ENCODE results near the gene SLC25A29. TPM values are rescaled to one million over a fixed set of nuclear protein-coding genes. Genes with fewer than 3 reads are reported as not detected.
A peak's percentile ranks its signal among the peaks of the same experiment; 100 is the strongest.

Gene SLC25A29
- total and polyA plus RNA-seq, 2 donors = 19.4 to 90.3 TPM

GRCh38 chr14:100261621-100262020 lies 44.6 kb downstream of the SLC25A29 start:
- WGBS = 92% methylated on average over 3 of the region's 3 CpGs
- Histone ChIP-seq H3K27ac (ENCODE audit: low read depth in 1 of 2, low read length in 1 of 2) (no peak overlapping the region), H3K36me3 (ENCODE audit: control insufficient read depth in 2 of 2, insufficient read depth in 2 of 2, low read length in 1 of 2) (peaks cover 37 to 50% of the 10 kb centered on the region in 2 donors), H3K4me3 (ENCODE audit: low read length in 2 of 2) (no peak overlapping the region), H3K9me3 (ENCODE audit: control insufficient read depth in 2 of 2, insufficient read depth in 1 of 2, low read length in 1 of 2) (no peaks in the 10 kb centered on the region), H3K27me3 (ENCODE audit: control insufficient read depth in 2 of 2, insufficient read depth in 1 of 2, low read length in 1 of 2) (no peaks in the 10 kb centered on the region), H3K4me1 (ENCODE audit: control insufficient read depth in 2 of 2, insufficient read depth in 2 of 2, low read length in 2 of 2) (no peaks in the 10 kb centered on the region)
- no peak for DNase-seq (ENCODE audit: low read depth in 6 of 9, low spot score in 9 of 9)

GRCh38 chr14:100256339-100256895 lies 49.8 kb downstream of the SLC25A29 start:
- Histone ChIP-seq H3K9me3 (ENCODE audit: control insufficient read depth in 2 of 2, insufficient read depth in 1 of 2, low read length in 1 of 2) (no peaks in the 10 kb centered on the region), H3K27ac (ENCODE audit: low read depth in 1 of 2, low read length in 1 of 2) (no peak overlapping the region), H3K36me3 (ENCODE audit: control insufficient read depth in 2 of 2, insufficient read depth in 2 of 2, low read length in 1 of 2) (peaks cover 5 to 15% of the 10 kb centered on the region in 2 donors), H3K4me1 (ENCODE audit: control insufficient read depth in 2 of 2, insufficient read depth in 2 of 2, low read length in 2 of 2) (no peaks in the 10 kb centered on the region), H3K4me3 (ENCODE audit: low read length in 2 of 2) (no peak overlapping the region), H3K27me3 (ENCODE audit: control insufficient read depth in 2 of 2, insufficient read depth in 1 of 2, low read length in 1 of 2) (no peaks in the 10 kb centered on the region)
- no peak for DNase-seq (ENCODE audit: low read depth in 6 of 9, low spot score in 9 of 9)
- 92% methylated on average over 3 of the region's 3 CpGs for WGBS

- Histone ChIP-seq H3K4me3 (ENCODE audit: low read length in 2 of 2) (no peak overlapping the region), H3K36me3 (ENCODE audit: control insufficient read depth in 2 of 2, insufficient read depth in 2 of 2, low read length in 1 of 2) (peaks cover 4 to 28% of the 10 kb centered on the region in 2 donors), H3K9me3 (ENCODE audit: control insufficient read depth in 2 of 2, insufficient read depth in 1 of 2, low read length in 1 of 2) (no peaks in the 10 kb centered on the region), H3K27me3 (ENCODE audit: control insufficient read depth in 2 of 2, insufficient read depth in 1 of 2, low read length in 1 of 2) (no peaks in the 10 kb centered on the region), H3K27ac (ENCODE audit: low read depth in 1 of 2, low read length in 1 of 2) (no peak overlapping the region), H3K4me1 (ENCODE audit: control insufficient read depth in 2 of 2, insufficient read depth in 2 of 2, low read length in 2 of 2) (no peaks in the 10 kb centered on the region)
- DNase-seq (ENCODE audit: low read depth in 6 of 9, low spot score in 9 of 9) = no peak
Observed at GRCh38 chr14:100252684-100253083, 53.6 kb downstream of the SLC25A29 start.

- 93% methylated on average over 2 of the region's 2 CpGs for WGBS
- H3K9me3 ChIP-seq (ENCODE audit: control insufficient read depth in 2 of 2, insufficient read depth in 1 of 2, low read length in 1 of 2) = no peaks in the 10 kb centered on the region
- no peak for DNase-seq (ENCODE audit: low read depth in 6 of 9, low spot score in 9 of 9)
- no peak overlapping the region for H3K27ac ChIP-seq (ENCODE audit: low read depth in 1 of 2, low read length in 1 of 2)
- no peaks in the 10 kb centered on the region for H3K27me3 ChIP-seq (ENCODE audit: control insufficient read depth in 2 of 2, insufficient read depth in 1 of 2, low read length in 1 of 2)
- peaks cover 7 to 24% of the 10 kb centered on the region in 2 donors for H3K36me3 ChIP-seq (ENCODE audit: control insufficient read depth in 2 of 2, insufficient read depth in 2 of 2, low read length in 1 of 2)
- peaks cover 3% of the 10 kb centered on the region in 2 donors for H3K4me1 ChIP-seq (ENCODE audit: control insufficient read depth in 2 of 2, insufficient read depth in 2 of 2, low read length in 2 of 2)
- H3K4me3 ChIP-seq (ENCODE audit: low read length in 2 of 2) = no peak overlapping the region
Observed at GRCh38 chr14:100250732-100251465, 55.3 kb downstream of the SLC25A29 start.

GRCh38 chr14:100246809-100247428 lies 59.3 kb downstream of the SLC25A29 start:
- H3K4me1 ChIP-seq (ENCODE audit: control insufficient read depth in 2 of 2, insufficient read depth in 2 of 2, low read length in 2 of 2) = peaks cover 8 to 9% of the 10 kb centered on the region in 2 donors
- no peak overlapping the region for H3K27ac ChIP-seq (ENCODE audit: low read depth in 1 of 2, low read length in 1 of 2)
- no peaks in the 10 kb centered on the region for H3K9me3 ChIP-seq (ENCODE audit: control insufficient read depth in 2 of 2, insufficient read depth in 1 of 2, low read length in 1 of 2)
- no peak overlapping the region for H3K4me3 ChIP-seq (ENCODE audit: low read length in 2 of 2)
- 38% methylated on average over 3 of the region's 3 CpGs for WGBS
- no peaks in the 10 kb centered on the region for H3K27me3 ChIP-seq (ENCODE audit: control insufficient read depth in 2 of 2, insufficient read depth in 1 of 2, low read length in 1 of 2)
- DNase-seq (ENCODE audit: low read depth in 6 of 9, low spot score in 9 of 9) = peak in 2 of 9 donors; percentile 34 to 69
- peaks cover 12 to 21% of the 10 kb centered on the region in 2 donors for H3K36me3 ChIP-seq (ENCODE audit: control insufficient read depth in 2 of 2, insufficient read depth in 2 of 2, low read length in 1 of 2)

- Histone ChIP-seq H3K9me3 (ENCODE audit: control insufficient read depth in 2 of 2, insufficient read depth in 1 of 2, low read length in 1 of 2) (no peaks in the 10 kb centered on the region), H3K36me3 (ENCODE audit: control insufficient read depth in 2 of 2, insufficient read depth in 2 of 2, low read length in 1 of 2) (peaks cover 8 to 9% of the 10 kb centered on the region in 2 donors), H3K27ac (ENCODE audit: low read depth in 1 of 2, low read length in 1 of 2) (no peak overlapping the region), H3K4me1 (ENCODE audit: control insufficient read depth in 2 of 2, insufficient read depth in 2 of 2, low read length in 2 of 2) (peaks cover 15% of the 10 kb centered on the region in 2 donors), H3K27me3 (ENCODE audit: control insufficient read depth in 2 of 2, insufficient read depth in 1 of 2, low read length in 1 of 2) (no peaks in the 10 kb centered on the region), H3K4me3 (ENCODE audit: low read length in 2 of 2) (no peak overlapping the region)
- DNase-seq (ENCODE audit: low read depth in 6 of 9, low spot score in 9 of 9) = no peak
- WGBS = 87% methylated on average over 3 of the region's 3 CpGs
Observed at GRCh38 chr14:100243020-100243419, 63.2 kb downstream of the SLC25A29 start.

- Histone ChIP-seq H3K9me3 (ENCODE audit: control insufficient read depth in 2 of 2, insufficient read depth in 1 of 2, low read length in 1 of 2) (no peaks in the 10 kb centered on the region), H3K36me3 (ENCODE audit: control insufficient read depth in 2 of 2, insufficient read depth in 2 of 2, low read length in 1 of 2) (peaks cover 5 to 8% of the 10 kb centered on the region in 2 donors), H3K4me3 (ENCODE audit: low read length in 2 of 2) (peak overlapping the region; percentile 56 to 100), H3K27me3 (ENCODE audit: control insufficient read depth in 2 of 2, insufficient read depth in 1 of 2, low read length in 1 of 2) (no peaks in the 10 kb centered on the region), H3K4me1 (ENCODE audit: control insufficient read depth in 2 of 2, insufficient read depth in 2 of 2, low read length in 2 of 2) (peaks cover 15 to 18% of the 10 kb centered on the region in 2 donors), H3K27ac (ENCODE audit: low read depth in 1 of 2, low read length in 1 of 2) (no peak overlapping the region)
- DNase-seq (ENCODE audit: low read depth in 6 of 9, low spot score in 9 of 9) = no peak
- 65% methylated on average over 3 of the region's 3 CpGs for WGBS
Observed at GRCh38 chr14:100241279-100241678, 65.0 kb downstream of the SLC25A29 start.

Measured in thymus (tissue), 11 donors.